Femur (tissue), 1 donor: Measurements from ENCODE around the gene RFXAP.

Experiments used
- DNase-seq: peaks from one replicate; pipeline ENCODE4 v3.0.0-alpha.2; 2017

RFXAP gene

DNA sequence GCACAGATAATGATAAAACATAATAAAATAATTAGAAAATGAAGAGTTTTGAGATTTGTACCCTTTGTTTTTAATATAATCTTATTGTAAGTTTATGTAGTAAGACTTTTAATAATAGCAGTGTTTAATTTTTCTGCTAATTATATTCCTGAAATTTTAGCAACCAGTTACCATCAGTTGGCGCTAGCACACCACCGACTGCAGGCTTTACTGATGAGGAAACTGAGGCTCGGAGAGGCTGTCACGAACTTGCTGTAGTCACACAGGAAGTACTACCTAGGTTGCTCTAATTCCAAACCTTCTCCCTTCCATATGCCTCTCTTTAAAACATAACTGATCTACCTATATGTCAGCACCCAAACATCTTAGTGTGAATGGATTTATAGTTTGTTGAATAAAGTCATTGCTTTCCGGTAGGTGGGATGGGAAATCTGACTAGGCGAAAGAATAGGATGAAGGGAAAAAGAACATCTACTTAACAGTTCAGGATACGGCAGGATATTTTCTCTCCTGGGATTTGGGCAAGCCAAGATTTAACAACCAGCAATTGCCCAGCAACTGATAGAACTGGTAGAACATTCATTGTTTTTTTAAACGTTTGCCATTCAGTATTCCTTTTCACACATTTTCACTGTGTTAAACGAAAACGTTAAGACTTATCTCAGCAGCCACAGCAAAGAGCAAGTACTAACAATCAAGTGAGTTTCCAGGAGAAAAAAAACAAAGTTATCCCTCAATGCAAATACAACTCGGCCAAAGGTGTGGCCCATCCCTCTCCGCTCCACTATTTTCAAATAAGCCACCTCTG is 822 bp upstream of the RFXAP start:
- no peak for DNase-seq

DNA sequence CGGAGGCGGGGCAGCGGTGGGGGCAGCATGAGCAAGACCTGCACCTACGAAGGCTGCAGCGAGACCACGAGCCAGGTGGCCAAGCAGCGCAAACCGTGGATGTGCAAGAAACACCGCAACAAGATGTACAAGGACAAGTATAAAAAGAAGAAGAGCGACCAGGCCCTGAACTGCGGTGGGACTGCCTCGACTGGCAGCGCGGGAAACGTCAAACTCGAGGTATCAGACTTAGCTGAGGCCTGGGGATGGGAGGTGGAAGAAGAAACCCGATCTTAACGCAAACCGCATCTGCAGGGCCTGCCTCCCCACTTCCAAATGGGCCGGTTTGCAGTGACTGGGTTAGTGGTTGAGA is 693 bp downstream of the RFXAP start:
- DNase-seq, result no peak

DNA sequence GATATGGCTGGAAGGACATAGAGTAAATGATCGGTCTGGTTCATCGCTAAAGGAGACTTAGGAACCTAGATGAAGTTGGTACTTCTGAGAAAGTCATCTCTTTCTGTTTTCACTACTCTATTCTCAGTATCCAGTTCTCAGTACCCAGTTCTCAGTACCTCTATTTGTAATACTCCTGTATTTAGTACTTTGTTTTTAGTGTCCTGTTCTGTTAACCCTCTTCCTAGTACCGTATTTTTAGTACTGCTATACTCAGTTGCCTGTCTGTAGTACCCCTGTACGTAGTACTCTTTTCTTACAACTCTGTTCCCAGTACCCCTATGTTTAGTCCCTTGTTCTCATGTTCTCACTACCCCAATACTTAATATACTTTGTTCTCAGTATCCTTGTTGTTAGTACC is 1.2 kb downstream of the RFXAP start:
- no peak for DNase-seq

DNA sequence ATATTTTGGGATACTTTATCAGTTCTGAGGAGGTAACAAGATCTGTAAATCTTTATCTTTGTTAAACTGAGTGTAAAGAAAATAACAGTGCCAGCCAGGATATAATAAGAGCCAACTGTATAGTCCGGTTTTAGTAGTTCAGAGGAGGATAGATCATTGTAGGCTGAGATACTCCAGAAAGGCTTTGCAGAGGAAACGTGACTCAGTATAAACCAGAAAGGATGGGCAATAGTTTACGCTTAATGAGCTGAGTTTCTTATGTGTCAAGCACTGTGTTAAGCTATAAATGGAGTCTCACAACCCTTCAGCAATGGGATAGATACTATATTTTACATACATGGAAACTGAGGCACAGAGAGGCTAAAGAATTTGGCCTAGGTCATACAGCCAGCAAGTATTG is 3.8 kb downstream of the RFXAP start:
- no peak for DNase-seq

DNA sequence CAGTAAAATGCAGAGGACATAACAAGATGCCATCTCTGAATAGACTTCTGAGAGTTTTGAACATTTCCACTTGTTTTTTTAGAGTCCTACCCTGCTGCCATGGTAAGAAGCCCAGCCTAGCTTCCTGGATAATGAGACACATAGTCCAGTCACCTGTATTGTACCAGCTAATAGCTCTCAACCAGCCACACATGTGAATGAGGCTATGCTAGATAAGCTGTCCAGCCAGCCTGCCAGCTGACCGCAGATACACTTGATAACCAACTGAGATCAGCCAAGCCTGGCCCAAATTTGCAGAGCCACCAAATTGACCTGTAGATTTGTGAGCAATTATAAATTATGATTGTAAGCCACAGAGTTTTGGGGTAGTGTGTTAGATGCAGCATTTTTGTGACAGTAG is 10.7 kb downstream of the RFXAP start:
- DNase-seq, result no peak

DNA sequence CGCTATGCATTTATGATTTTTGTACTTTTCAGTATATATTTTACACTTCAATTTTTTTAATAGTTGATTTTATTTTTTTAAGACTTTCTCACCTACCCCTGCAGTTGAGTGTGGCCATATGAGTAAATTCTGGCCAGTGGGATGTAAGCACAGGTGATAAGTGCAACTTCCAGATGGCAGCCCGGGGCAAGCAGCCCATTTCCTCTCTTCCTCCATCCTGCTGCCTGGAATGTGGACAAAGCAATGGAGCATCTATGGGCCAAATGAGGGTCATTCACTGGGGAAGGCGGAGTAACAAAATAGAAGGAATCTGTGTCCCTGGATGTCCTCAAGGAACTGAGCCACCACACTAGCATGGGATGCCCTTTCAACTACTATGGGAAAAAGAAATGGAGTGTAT is 12.3 kb downstream of the RFXAP start:
- DNase-seq, result no peak

DNA sequence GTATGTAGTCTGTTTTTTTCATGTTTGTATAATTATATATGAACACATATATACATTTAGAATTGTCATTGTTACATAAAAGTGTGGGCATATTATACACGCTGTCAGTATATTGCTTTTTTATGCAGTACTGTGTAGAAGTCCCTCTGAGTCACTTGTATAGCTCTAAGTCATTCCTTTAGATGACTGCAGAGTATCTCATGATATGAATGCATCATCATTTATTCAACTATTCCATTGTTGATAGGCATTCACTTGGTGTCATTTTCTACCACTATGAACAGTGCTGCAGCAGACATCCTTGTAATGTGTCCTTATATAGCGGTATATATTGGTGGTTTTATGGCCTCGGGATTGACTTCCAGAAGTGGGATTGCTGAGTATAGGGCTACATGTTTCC is 15.3 kb downstream of the RFXAP start:
- DNase-seq, result no peak

DNA sequence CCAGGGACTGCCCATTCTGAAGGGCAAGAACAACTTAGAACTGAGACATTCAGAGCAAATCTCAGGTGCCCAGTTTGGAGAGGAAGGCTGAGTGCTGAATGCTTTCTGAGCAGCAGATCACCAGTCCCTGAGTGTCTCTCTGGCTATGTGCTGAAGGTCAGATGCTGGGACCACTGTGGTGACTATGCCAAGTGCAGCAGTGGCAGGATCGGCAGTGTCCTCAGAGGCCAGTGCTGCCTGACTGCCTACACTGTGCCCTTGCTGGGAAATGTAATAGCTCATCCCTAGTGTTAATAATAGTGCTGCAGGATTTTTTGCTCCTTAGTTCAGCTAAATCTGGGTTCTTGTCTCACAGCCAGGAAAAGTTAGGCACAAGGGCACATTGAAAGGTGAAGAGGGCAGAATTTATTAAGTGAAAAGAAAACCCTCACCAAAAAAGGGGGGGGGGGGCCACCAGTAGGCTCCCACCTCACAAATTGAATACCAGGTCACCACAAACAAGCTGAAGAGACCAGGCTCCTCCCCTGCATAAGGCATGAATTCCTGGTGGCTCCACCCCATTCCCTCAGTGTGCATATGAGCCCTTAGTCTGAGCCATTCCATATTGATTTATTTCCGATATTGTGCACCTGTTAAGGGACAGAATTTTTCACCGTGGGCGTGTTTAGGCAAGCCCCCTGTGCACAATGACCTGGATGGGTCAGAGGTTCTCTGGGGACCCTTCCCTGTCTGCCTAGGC is 18.5 kb downstream of the RFXAP start:
- no peak for DNase-seq

DNA sequence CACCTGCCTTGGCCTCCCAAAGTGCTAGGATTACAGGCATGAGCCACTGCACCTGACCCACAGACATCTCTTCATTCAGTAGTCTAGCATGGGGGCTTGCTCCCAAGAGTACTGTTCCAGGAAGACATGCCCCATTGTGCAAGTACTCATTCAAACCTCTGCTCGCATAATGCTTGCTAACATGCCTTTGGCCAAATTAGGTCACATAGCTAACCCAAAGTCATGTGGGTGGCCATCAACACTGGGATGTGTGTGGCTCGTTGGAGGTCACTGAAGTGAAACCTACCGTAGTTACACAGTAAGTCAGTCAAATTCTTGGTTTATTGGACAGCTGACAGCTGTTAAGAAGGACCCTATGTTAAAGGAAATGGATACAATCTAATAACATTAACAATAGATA is 20.3 kb downstream of the RFXAP start:
- DNase-seq, result no peak

DNA sequence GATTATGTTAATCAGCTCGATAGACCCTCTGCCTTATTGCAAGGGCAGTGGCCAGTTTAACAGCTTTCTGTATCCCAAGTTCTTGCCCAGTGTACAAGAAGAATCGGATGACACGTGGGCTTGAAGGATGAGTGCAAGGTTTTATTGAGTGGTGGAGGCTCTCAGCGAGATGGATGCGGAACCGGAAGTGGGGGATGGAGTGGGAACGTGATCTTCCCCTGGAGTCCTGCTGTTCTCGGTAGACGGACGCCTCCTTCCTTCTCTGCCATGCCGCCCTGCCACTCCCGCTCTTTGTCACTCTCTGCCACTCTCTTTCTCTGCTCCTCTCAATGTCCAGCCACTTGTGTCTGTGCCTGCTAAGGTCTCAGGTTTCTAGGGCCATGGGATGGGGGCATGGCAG is 21.0 kb downstream of the RFXAP start:
- no peak for DNase-seq

DNA sequence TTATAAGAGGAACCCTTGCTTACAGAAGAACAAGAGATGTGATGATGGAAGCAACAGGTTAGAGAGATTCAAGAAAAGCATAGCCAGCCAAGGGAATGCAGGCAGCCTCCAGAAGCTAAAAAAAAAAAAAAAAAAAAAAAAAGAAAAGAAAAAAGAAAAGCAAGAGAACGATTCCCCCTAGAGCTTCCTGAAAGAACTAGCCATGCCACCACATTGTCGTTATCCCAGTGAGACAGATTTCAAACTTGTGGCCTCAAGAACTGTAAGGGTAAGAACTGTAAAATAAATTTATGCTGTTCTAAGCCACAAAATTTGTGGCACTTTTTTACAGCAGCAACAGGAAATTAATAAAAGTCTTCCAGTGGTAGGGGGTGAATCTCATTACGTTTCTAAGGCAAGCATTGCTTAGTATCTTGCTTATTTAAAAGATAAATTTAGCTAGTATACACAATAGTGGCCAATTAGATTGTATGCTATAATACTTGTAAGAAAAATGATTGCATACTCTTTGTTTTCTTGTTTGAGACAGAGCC is 21.8 kb downstream of the RFXAP start:
- DNase-seq, result no peak

DNA sequence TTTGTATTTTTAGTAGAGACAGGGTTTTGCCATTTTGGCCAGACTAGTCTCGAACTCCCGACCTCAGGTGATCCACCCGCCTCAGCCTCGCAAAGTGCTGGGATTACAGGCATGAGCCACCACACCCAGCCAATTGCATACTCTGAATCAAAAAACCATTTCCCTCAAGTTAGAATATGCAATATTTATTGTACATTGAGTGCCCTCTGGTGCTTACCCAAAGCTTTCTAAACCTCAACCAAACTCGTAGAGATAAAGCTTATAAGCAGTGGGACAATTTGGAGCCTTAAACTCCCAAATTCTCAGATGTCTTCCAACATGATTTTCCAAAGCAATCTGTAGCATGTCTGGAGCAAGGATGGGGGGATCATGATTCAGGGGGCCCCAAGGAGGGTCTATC is 22.4 kb downstream of the RFXAP start:
- DNase-seq, result no peak

DNA sequence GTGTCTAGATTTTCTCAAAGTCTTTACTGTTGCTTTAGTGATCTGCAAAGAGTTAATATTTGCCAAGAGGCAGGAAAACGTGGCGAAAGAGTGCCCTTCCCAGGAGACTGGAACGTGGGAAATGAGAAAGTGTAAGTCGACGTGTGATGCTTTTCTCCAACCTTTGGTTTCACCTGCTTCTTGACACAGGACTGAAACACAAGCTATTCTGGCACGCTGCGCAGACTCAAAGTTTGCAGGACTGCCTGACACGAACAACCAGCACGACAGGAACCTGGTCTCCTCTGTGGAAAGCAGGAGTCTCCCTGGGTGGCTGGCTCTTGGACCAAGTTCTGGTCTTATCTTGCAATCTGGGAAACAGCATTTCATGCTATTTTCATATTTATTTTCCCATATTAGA is 28.6 kb downstream of the RFXAP start:
- DNase-seq, result no peak

DNA sequence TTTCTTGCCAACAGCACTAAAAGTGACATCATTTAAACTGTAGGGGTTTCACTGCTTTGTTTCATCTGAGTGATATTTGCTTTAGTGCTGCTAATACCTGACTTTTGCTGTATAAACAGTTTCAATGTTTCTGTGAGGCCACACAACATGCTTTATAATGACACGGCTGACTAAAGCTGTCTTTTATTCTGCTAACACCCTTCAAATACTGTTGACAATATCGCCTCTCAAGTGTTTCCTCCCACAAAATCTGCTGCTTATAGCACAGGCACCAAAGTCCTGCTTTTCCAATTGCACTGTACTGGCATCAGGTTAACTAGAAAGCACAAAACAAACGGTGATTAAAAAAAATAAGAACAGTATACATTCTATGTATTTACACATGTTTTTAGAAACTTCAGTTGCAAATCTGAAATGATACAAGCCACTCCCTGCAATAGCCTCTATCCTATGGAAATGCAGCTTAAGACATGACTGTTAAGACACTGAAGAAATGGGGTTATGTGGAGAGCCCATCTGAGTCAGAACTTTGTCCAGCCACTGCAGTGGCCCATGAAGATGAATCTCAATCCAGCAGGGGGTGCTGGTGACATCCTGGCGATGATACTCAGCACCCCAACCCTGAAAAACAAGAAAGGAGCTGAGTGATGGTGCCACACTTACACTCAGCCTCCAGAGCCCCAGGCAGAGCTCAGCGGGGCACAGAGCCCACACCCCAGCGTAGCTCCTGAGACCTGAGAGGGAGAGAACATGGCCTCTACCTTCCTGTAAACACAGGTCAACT is 29.4 kb downstream of the RFXAP start:
- DNase-seq, result no peak

DNA sequence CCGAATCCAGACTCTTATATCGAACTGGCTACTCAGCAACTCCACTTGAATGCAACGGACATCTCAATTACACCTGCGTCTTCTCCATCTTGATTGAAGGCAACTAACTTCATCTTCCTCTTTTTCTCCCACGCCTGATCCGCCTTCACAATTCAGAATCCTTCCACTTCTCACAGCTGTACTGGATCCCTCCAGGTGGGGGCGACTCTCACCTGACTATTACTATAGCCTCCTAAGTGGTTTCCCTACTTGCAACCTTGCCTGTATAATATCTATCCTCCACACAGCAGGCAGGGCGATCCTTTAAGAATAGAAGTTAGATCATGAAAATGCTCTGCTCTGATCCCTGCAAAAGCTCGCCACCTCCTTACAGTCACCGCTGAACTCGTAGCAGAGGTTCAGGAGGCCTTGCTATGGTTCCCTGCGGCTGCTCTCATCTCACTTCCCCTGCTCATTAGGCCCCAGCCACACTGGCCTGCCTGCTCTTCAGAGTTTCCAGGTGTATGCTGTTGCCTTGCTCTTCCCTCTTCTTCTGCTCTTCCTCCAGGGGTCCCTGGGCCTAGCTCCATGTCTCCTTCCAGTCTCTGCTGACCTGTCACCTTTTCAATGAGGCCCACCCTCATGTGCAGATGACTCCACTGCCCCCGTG is 31.9 kb downstream of the RFXAP start:
- DNase-seq, result no peak

DNA sequence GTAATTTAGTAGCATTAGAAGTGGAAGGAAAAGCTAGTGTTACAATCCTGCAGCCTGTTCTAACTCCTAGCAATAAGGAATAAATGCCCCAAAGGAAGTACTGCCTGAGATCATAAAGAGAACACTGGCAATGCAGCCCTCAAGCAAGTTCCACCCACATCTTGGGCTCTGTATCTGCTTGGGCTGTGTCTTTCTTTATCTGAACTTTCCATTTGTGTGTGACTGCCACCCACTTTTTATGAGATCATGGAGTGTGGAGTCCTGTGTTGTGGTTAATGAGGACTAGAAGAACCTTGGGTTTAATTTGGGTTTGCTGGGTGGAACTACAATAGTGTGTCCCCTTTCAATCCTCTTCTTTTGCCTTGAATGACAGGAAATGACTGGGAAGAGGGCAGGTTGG is 38.2 kb downstream of the RFXAP start:
- DNase-seq, result no peak

DNA sequence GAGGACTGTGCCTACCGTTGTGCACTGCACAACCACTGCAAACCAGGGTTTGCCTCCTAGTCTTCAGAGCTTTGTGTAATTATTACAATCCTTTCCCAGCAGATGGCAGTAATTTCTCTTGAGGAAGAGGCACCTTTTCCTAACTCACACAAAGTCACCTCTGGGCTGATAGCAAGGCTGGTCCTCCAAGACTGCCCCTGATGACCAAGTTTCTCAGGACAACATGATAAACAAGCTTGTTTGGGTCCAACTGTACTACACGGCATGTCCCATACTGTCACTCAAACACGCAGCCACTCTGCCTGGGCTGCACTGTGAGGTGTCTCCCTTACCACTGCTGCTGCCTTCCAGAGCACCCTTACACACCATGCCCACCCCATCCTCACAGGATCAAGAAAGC is 39.3 kb downstream of the RFXAP start:
- no peak for DNase-seq

DNA sequence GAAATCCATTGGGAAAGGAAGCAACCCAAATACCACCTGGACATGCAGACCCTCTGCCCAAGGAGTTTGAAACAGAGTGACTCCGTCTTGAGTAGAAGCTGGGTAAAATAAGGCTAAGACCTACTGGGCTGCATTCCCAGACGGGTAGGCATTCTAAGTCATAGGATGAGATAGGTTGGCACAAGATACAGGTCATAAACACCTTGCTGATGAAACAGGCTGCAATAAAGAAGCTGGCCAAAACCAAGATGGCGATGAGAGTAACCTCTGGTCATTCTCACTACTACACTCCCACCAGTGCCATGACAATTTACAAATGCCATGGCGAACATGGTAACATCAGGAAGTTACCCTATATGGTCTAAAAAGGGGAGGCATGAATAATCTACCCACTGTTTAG is 40.2 kb downstream of the RFXAP start:
- no peak for DNase-seq

DNA sequence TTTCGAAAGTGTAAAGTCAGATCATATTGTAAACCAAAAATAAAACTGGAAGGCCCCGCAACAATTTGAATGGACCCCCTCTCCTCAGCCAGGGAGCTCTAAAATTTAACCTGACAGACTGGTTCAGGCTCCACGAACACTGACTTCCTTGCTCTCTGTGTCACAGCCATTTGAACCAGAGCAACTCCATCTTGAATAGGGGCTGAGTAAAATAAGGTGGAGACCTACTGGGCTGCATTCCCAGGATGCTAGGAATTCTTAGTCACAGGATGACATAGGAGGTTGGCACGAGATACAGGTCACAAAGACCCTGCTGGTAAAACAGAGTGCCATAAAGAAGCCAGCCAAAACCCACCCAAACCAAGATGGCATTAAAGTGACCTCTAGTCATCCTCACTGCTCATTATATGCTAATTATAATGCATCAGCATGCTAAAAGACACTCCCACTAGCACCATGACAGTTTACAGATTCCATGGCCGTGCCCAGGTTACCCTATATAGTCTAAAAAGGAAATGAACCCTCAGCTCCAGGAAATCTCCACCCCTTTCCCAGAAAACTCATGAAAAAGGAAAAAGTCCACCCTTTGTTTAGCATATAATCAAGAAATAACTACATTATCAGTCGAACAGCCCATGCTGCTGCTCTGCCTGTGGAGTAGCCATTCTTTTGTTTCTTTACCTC is 43.1 kb downstream of the RFXAP start:
- no peak for DNase-seq

DNA sequence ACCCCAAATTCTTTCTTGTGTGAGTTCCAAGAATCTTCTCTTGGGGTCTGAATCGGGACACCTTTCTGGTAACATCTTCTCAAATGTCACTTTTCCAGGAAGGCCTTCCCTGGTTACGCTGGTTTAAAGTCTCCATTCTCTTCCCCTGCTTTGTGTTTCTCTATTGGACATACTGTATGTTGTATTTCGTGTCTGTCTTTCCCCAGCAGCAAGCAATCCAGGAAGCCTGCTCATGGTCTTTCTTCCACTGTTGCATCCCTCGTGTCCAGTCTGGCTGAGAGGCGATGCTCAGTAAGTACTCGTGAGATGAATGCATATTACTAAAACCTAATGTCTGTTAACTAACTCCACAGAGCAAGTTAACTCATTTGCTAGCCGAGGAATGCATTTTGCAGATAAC is 43.7 kb downstream of the RFXAP start:
- DNase-seq, result no peak

DNA sequence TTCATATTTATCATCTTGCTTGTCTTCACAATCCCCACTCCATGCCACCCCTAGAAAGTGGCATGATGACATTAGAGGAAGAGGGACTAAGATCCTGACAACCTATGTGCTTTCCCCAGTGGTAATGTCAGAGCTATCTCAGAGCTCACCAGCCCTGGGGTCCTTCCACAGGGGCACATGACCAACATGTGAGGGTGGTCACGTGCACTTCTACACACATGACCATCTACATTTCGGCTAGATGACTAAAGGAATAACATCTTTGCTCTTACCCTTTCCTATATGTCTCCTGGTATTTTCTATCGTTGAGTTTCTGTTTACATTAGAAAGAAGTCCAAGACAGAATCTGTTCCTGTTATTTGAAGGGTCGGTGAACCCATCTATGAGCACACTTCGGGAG is 46.2 kb downstream of the RFXAP start:
- no peak for DNase-seq

DNA sequence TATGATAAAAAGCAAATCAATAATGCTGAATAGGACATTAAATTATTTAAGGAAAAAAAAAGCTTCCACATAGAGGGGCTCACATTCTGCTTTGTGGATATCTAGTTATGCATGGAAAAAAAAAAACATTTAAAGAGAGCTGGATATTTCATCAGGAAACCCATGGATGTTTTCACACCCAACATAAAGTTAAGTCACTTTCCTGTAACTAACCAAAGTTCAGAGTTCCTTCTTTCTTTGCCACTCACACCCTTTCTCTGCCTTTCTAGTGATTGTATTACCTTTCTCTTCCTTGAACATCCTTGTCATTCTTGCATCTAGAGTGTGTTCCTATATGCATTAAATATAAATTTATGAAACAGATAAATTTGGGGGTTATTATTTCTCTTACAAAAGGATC is 47.2 kb downstream of the RFXAP start:
- DNase-seq, result no peak
